K562 (cell line): ENCODE measurements around the gene AP3B1. TPM values are rescaled to one million over a fixed set of nuclear protein-coding genes. Genes with fewer than 3 reads are reported as not detected.
A peak's percentile ranks its signal among the peaks of the same experiment; 100 is the strongest.

Experiments used
- ATAC-seq: fragments of 200-7000 bp; cut with Tn5 transposase; 3 replicates; pipeline ENCODE4 v1.9.1; 2020; ENCODE audit warnings: moderate library complexity
- BruUV-seq: library from RNA; stranded (reverse); fragments of 400-500 nt; replicated peaks from 2 replicates; lab custom pipeline; 2021; lab: Mats Ljungman, UMichigan
- CTCF ChIA-PET: fragments of 300-600 bp; formaldehyde crosslinking; extraction: SDS; loops from one replicate; lab custom pipeline; 2021; ENCODE audit warnings: low intra/inter-chr PET ratio; lab: Yijun Ruan, JAX
- POLR2A ChIA-PET: fragments of 300-600, 350-650 bp; sonication (Branson Sonifier 250); formaldehyde crosslinking; extraction: SDS; loops from one replicate; lab custom pipeline; 2021; ENCODE audit warnings: antibody characterized with exemption, inconsistent platforms; lab: Yijun Ruan, JAX
- DNase-seq, 4 experiments: peaks; one replicate each; pipeline versions ENCODE4 v3.0.0 to v3.0.0-alpha.2; 2011 to 2018; ENCODE audit warnings: low spot score in 3 of 4, mixed read lengths in 3 of 4; ENCODE audit errors: extremely low read depth in 1 of 4
- FAIRE-seq: peaks from 2 replicates; lab custom pipeline; 2011; peaks lifted over from hg19 to GRCh38; lab: Jason Lieb, UNC
- H2AFZ ChIP-seq: 2 replicates; pipeline ENCODE4 v1.6.0; 2011; ENCODE audit warnings: low read depth, low read length, control low read depth, inconsistent platforms
- H3K27ac ChIP-seq: fragments of 200-600 bp; 3 replicates; pipeline ENCODE4 v1.8.0; 2011; ENCODE audit warnings: low read depth, mild to moderate bottlenecking, control low read depth, inconsistent platforms, low read length, moderate library complexity, mixed read lengths; ENCODE audit errors: extremely low read depth
- H3K27me3 ChIP-seq, 2 experiments: fragments of 300-600 bp in 1 of 2; 2 replicates in 1 of 2; 3 replicates in 1 of 2; pipeline versions ENCODE4 v1.6.0 to v1.8.0; 2011; ENCODE audit warnings: inconsistent platforms in 2 of 2, low read length in 2 of 2, mild to moderate bottlenecking in 1 of 2, mixed read lengths in 1 of 2, moderate library complexity in 1 of 2; ENCODE audit not compliant: control insufficient read depth in 2 of 2, insufficient read depth in 2 of 2
- H3K36me3 ChIP-seq: fragments of 300-600 bp; 3 replicates; pipeline ENCODE4 v1.8.0; 2011; ENCODE audit warnings: mild to moderate bottlenecking, low read length, inconsistent platforms; ENCODE audit not compliant: control insufficient read depth, insufficient read depth
- H3K4me1 ChIP-seq, 2 experiments: fragments of 200-600 bp in 1 of 2; replicated peaks in 1 of 2; 2 replicates in 1 of 2; 3 replicates in 1 of 2; pipeline versions ENCODE4 v1.5.1 to v1.8.0; 2011; ENCODE audit warnings: inconsistent platforms in 2 of 2, low read length in 2 of 2, mild to moderate bottlenecking in 1 of 2, mixed read lengths in 1 of 2, moderate library complexity in 1 of 2; ENCODE audit not compliant: control insufficient read depth in 2 of 2, insufficient read depth in 2 of 2
- H3K4me2 ChIP-seq: 2 replicates; pipeline ENCODE4 v1.6.1; 2011; ENCODE audit warnings: low read length, control low read depth, inconsistent platforms, mixed read lengths; ENCODE audit not compliant: insufficient read depth
- H3K4me3 ChIP-seq: fragments of 200-600 bp; sonication (generic), shearing (Covaris generic); 2 replicates; pipeline ENCODE4 v1.5.1; 2016; ENCODE audit warnings: control low read depth, inconsistent platforms
- H3K79me2 ChIP-seq: fragments of 200-600 bp; 3 replicates; pipeline ENCODE4 v1.8.0; 2011; ENCODE audit warnings: low read length, inconsistent platforms; ENCODE audit not compliant: control insufficient read depth, insufficient read depth
- H3K9ac ChIP-seq, 2 experiments: 2 replicates each; pipeline versions ENCODE4 v1.6.0 to v1.6.1; 2011; ENCODE audit warnings: low read depth in 2 of 2, low read length in 2 of 2, control low read depth in 1 of 2, inconsistent platforms in 1 of 2, mild to moderate bottlenecking in 1 of 2, mixed read lengths in 1 of 2; ENCODE audit not compliant: insufficient read depth in 1 of 2
- H3K9me1 ChIP-seq: one replicate; pipeline ENCODE4 v1.6.0; 2011; ENCODE audit warnings: inconsistent platforms, mild to moderate bottlenecking, low read length, moderate library complexity; ENCODE audit not compliant: control insufficient read depth, insufficient read depth
- H3K9me3 ChIP-seq: replicated peaks from 2 replicates; pipeline ENCODE4 v1.5.1; 2011; ENCODE audit warnings: low read depth, low read length, inconsistent platforms; ENCODE audit not compliant: control insufficient read depth, insufficient read depth
- H4K20me1 ChIP-seq: replicated peaks from 2 replicates; pipeline ENCODE4 v1.6.1; 2011; ENCODE audit warnings: low read length, inconsistent platforms, mixed read lengths; ENCODE audit not compliant: control insufficient read depth, insufficient read depth
- C11orf30 ChIP-seq: fragments of 450-650 bp; IDR thresholded peaks from 2 replicates; pipeline ENCODE4 v1.6.1; 2016; ENCODE audit warnings: low read depth, mild to moderate bottlenecking
- DDX20 ChIP-seq: fragments of 450-650 bp; IDR thresholded peaks from 2 replicates; pipeline ENCODE4 v1.6.1; 2016; ENCODE audit warnings: missing genetic modification characterization, low read depth, mild to moderate bottlenecking, missing compliant biosample characterization, moderate library complexity
- KDM5B ChIP-seq: fragments of 200-600 bp; sonication (generic); IDR thresholded peaks from 2 replicates; pipeline ENCODE4 v1.6.1; 2012; ENCODE audit warnings: low read depth, mild to moderate bottlenecking, moderate library complexity, low read length, control low read depth, inconsistent platforms; ENCODE audit not compliant: insufficient replicate concordance
- PML ChIP-seq: IDR thresholded peaks from 2 replicates; pipeline ENCODE4 v1.6.1; 2012; ENCODE audit warnings: low read length, inconsistent platforms
- RFX7 ChIP-seq: fragments of 250-450 bp; sonication (Bioruptor Pico); IDR thresholded peaks from 2 replicates; pipeline ENCODE4 v1.5.1; 2021; ENCODE audit warnings: mild to moderate bottlenecking
- SETDB1 ChIP-seq: IDR thresholded peaks from one replicate; pipeline ENCODE4 v1.6.1; 2012; ENCODE audit warnings: low read length, control low read depth, inconsistent platforms
- SIN3B ChIP-seq: fragments of 450-650 bp; IDR thresholded peaks from 2 replicates; pipeline ENCODE4 v1.6.1; 2017; ENCODE audit warnings: low read depth, mild to moderate bottlenecking, moderate library complexity
- TAF7 ChIP-seq: fragments of 450-650 bp; IDR thresholded peaks from 2 replicates; pipeline ENCODE4 v1.6.1; 2016; ENCODE audit warnings: missing genetic modification characterization, missing compliant biosample characterization
- THAP12 ChIP-seq: fragments of 250-450 bp; sonication (Bioruptor Pico); IDR thresholded peaks from 2 replicates; pipeline ENCODE4 v1.9.0; 2021; ENCODE audit warnings: mild to moderate bottlenecking, inconsistent platforms
- U2AF1 ChIP-seq: fragments of 200-400 bp; formaldehyde crosslinking; optimal IDR thresholded peaks from 2 replicates; pipeline ENCODE3; 2017; ENCODE audit warnings: mild to moderate bottlenecking, low read depth, low read length, moderate library complexity
- ZNF197 ChIP-seq: fragments of 200-800 bp; sonication (Bioruptor generic); IDR thresholded peaks from 2 replicates; pipeline ENCODE4 v1.6.1; 2016; ENCODE audit warnings: low read depth, missing genetic modification characterization, missing compliant biosample characterization
- ZNF23 ChIP-seq: fragments of 250-450 bp; sonication (Bioruptor Pico); IDR thresholded peaks from 2 replicates; pipeline ENCODE4 v1.4.0; 2020; ENCODE audit warnings: mild to moderate bottlenecking
- ZNF232 ChIP-seq: sonication (generic); formaldehyde crosslinking; IDR thresholded peaks from 2 replicates; pipeline ENCODE4 v1.8.0; 2022; ENCODE audit warnings: mild to moderate bottlenecking, missing genetic modification reagents
- ZNF316 ChIP-seq: fragments of 450-650 bp; IDR thresholded peaks from 2 replicates; pipeline ENCODE4 v1.6.1; 2016
- WGBS: fragments of 100-300 bp; shearing (Covaris generic); methylation state at CpG from one replicate; pipeline ENCODE4 v1.1.6; 2016; ENCODE audit warnings: low coverage, mixed read lengths; ENCODE audit not compliant: insufficient coverage; ENCODE audit errors: missing lambda C conversion rate; 5-methylcytosine and 5-hydroxymethylcytosine counted together
- in situ Hi-C: fragments of 300-500 bp; cut with MboI; formaldehyde crosslinking; loops from 4 replicates; pipeline ENCODE4 v1.15.0; 2018; ENCODE audit warnings: inconsistent platforms, mixed read lengths
- intact Hi-C: fragments of 100-400 bp; cut with micrococcal nuclease; formaldehyde crosslinking; loops from 2 replicates; pipeline ENCODE4 v1.14.2; 2022
- polyA plus RNA-seq, 8 experiments: library from polyadenylated mRNA; depleted of rRNA in 4 of 8; stranded (reverse) in 5 of 8; unstranded in 3 of 8; fragments of >200 nt; fragmentation: Nextera tagmentation in 2 of 8; fragmentation: Illumina TruSeq in 1 of 8; extraction: Ambion mirVana in 2 of 8; extraction: Trizol in 1 of 8; gene quantifications; 2 replicates each; pipeline versions ENCODE4 v1.2.1 to v1.2.3, GENCODE V29; 2011 to 2014; ENCODE audit warnings: inconsistent platforms in 1 of 8, missing spikeins in 1 of 8
- total RNA-seq, 7 experiments: library from RNA; depleted of rRNA in 6 of 7; stranded (reverse); fragments of >200 nt in 6 of 7; fragmentation: Illumina TruSeq in 2 of 7; extraction: Trizol in 2 of 7; gene quantifications; 2 replicates each; pipeline versions ENCODE4 v1.2.1 to v1.2.3, GENCODE V29; 2011 to 2021; ENCODE audit warnings: low replicate concordance in 1 of 7
- TF ChIP-seq, protein P1 (sequence below): sonication (generic); formaldehyde crosslinking; IDR thresholded peaks from 2 replicates; pipeline ENCODE4 v1.8.1; 2022; ENCODE audit warnings: missing genetic modification reagents

Gene AP3B1
- total and polyA plus RNA-seq, 9 of the 15 experiments (the other 6 are each of a cell fraction or from before 2014, with no cell fraction given): 21.1 to 61.8 (median 42.2) TPM

DNA sequence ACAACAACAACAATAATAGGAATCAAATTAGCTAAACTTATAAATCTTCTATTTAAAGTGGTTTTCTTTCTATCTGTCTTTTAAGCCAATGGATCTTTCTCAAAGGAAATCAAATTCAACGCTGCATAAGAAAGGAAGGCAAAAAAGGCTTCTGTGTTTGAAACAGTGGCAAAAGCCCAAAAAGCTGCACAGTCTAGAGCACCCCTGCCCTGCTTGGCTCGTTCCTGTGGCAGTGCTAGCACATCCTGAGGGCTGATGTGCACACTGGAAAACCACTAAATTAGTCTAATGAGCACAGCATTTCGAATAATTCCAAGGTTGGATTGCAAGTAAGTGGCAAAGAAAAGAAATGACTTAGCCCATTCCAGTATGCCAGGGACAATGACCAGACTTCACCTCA, 80.7 kb downstream of the AP3B1 start:
- BruUV-seq: no TSS peak
- Histone ChIP-seq H3K9me3 (no peaks in the 10 kb centered on the region), H2AFZ (no peak overlapping the region), H3K27me3 (no peaks in the 10 kb centered on the region), H3K4me3 (no peak overlapping the region), H3K36me3 (peaks cover 8% of the 10 kb centered on the region; the same call in 1 of the 3 replicates), H3K4me1 (no peaks in the 10 kb centered on the region), H3K79me2 (no peaks in the 10 kb centered on the region), H3K9me1 (no peaks in the 10 kb centered on the region), H3K9ac (no peak overlapping the region), H3K4me2 (no peak overlapping the region), H3K27ac (no peak overlapping the region), H4K20me1 (no peaks in the 10 kb centered on the region)
- in situ Hi-C loops: no loop called here
- ChIA-PET CTCF (no interaction called here), POLR2A (no interaction called here)
- no peak for FAIRE-seq
- no peak for DNase-seq
- 71% methylated on average over 3 of the region's 3 CpGs for WGBS
- no peak for ATAC-seq
- no peak for TF ChIP-seq DDX20 (tag)
- TF ChIP-seq, protein P1, sequence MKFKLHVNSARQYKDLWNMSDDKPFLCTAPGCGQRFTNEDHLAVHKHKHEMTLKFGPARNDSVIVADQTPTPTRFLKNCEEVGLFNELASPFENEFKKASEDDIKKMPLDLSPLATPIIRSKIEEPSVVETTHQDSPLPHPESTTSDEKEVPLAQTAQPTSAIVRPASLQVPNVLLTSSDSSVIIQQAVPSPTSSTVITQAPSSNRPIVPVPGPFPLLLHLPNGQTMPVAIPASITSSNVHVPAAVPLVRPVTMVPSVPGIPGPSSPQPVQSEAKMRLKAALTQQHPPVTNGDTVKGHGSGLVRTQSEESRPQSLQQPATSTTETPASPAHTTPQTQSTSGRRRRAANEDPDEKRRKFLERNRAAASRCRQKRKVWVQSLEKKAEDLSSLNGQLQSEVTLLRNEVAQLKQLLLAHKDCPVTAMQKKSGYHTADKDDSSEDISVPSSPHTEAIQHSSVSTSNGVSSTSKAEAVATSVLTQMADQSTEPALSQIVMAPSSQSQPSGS (CRISPR knock-in tag): no peak
- no peak for TF ChIP-seq ZNF23 (CRISPR knock-in tag)
- intact Hi-C loops: no loop called here

GRCh38 chr5:78211052-78211451, 83.4 kb downstream of the AP3B1 start:
- Histone ChIP-seq H3K4me3 (no peak overlapping the region), H3K9me3 (no peaks in the 10 kb centered on the region), H2AFZ (no peak overlapping the region), H3K4me2 (no peak overlapping the region), H3K36me3 (peaks cover 17% of the 10 kb centered on the region; the same call in 1 of the 3 replicates), H3K79me2 (no peaks in the 10 kb centered on the region), H3K4me1 (no peaks in the 10 kb centered on the region), H3K27ac (no peak overlapping the region), H3K9ac (no peak overlapping the region), H3K27me3 (no peaks in the 10 kb centered on the region), H4K20me1 (no peaks in the 10 kb centered on the region), H3K9me1 (no peaks in the 10 kb centered on the region)
- intact Hi-C loops (no loop called here), in situ Hi-C loops (no loop called here)
- DNase-seq (no peak), FAIRE-seq (no peak), ATAC-seq (no peak)
- POLR2A ChIA-PET: interaction anchor here (1.0 kb wide), 1 partner anchor 11 kb away, joined by 4 read pairs; no protein-coding TSS in a partner anchor
- BruUV-seq: no TSS peak
- 71% methylated on average over 4 of the region's 4 CpGs for WGBS
- CTCF ChIA-PET: no interaction called here
- TF ChIP-seq SETDB1: no peak
- no peak for TF ChIP-seq PML
- TF ChIP-seq KDM5B: no peak
- TF ChIP-seq ZNF232 (CRISPR knock-in tag): no peak
- 0 out of 2 replicates have a peak, but pooled peaks have one; percentile 4 for TF ChIP-seq C11orf30
- TF ChIP-seq RFX7 (CRISPR knock-in tag): no peak
- no peak for TF ChIP-seq ZNF197
- no peak for TF ChIP-seq TAF7 (tag)
- TF ChIP-seq ZNF316: peak; percentile 38
- TF ChIP-seq SIN3B: no peak
- TF ChIP-seq THAP12 (CRISPR knock-in tag): no peak
- TF ChIP-seq U2AF1: no peak
